Kidney glomerular epithelial cell (primary cell): ENCODE results near the gene MYO5C.

ENCODE experiments used
- DNase-seq: peaks from one replicate; lab custom pipeline; 2025; lab: John Stamatoyannopoulos, UW

The MYO5C gene

DNA sequence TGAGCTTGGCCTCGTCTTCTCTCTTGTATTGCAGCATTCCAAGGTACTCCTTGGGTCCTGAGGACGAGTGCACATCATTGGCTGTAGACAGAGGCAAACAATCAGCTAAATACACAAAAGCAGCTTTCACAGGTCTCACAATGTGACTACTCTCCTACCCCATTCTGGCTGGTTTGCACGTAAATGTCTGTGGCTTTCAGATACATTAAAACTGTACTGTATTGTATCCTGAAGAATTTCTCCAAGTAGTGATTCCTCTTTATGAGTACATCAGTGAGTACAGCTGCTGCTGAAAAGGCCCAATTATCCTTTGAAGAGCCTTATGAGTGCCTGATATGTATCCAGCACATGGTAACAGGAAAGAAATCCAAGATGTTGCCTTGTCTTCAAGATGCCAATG, 82.4 kb downstream of the MYO5C start:
- DNase-seq, result no peak

DNA sequence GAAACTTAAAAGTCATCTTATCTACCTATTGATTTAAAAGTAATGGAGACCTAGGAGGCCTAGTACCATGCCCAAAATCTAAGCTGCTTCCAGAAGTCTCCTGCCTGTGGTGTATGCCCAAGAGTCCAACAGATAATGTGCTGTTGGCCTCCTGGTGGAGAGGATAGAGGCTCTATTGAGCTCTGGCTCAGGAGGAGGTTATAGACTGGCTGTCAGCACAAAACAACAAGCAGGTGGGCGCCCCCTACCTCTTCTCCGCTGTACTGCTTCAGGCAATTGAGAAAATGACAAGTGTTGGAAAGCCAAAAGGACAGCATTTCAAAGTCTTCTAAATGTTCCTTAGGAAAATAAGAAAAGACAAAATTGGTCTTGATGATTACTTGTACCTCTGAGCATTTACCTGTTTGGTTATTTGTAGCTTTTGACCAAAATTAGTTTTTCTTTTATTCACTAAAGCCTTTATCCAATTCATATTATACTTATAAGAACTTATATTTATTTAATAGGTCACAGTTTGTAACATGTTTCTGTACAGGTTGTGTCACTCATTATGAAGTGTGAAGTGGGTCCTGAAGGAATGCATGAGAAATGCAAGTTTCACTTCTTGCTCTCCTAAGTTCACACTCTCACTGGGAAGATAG, 87.2 kb downstream of the MYO5C start:
- peak; percentile 48 for DNase-seq

GRCh38 chr15:52207191-52207590, 88.4 kb downstream of the MYO5C start:
- no peak for DNase-seq

DNA sequence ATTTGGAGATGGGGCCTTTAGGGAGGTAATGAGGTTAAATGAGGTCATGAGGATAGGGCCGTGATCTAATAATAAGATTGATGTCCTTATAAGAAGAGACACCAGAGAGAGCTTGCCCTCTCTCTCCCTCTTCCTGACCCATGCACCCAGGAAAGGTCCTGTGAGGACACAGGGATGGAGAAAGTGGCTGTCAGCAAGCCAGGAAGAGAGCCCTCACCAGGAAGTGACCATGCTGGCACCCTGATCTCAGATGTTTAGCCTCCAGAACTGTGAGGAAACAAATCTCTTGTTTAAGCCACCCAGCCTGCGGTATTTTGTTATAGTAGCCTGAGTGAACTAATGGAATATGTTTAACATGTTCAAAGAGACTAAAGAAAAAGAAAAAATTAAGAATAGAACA, 89.2 kb downstream of the MYO5C start:
- DNase-seq, result no peak

GRCh38 chr15:52204657-52205056, 90.9 kb downstream of the MYO5C start:
- no peak for DNase-seq

- no peak for DNase-seq
Measured at GRCh38 chr15:52200831-52201365, 94.7 kb downstream of the MYO5C start.

GRCh38 chr15:52199271-52199670, 96.3 kb downstream of the MYO5C start:
- DNase-seq, result no peak

DNA sequence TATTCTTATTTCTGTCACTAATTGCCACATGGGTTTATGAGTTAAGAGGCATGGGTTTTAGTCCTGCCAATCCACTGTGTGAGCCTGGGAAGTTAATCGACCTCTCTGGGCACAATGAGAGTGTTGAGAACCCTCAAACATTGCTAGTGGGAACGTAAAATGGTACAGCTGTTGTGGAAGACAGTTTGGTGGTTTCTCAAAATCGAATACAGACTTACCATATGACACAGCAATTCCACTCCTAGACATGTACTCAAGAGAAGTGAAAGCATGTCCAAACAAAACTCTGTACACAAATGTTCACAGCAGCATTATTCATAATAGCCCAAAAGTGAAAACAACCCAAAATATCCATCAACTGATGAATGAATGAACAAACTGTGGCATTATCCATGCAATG, 98.7 kb downstream of the MYO5C start:
- no peak for DNase-seq

- no peak for DNase-seq
Measured at GRCh38 chr15:52193791-52194190, 101.8 kb downstream of the MYO5C start.

DNA sequence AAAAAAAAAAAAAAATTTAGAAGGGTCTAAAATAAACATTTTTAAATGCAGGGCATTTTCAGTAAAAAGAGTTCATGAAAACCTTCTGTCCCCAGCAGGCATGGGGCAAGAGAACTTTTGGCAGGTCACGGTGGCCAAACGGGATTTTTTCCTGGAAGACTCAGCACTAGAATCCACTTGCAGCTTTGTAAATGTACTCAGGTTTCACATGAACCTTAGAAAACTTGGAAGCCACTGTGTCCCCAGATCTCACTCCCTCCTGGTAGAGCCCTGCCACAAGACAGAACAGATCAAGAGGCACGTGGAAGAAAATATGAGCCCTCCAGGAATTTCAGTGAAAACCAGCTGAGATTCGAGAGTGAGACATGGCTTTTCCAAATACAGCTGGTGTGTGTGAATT, 102.3 kb downstream of the MYO5C start:
- no peak for DNase-seq

DNA sequence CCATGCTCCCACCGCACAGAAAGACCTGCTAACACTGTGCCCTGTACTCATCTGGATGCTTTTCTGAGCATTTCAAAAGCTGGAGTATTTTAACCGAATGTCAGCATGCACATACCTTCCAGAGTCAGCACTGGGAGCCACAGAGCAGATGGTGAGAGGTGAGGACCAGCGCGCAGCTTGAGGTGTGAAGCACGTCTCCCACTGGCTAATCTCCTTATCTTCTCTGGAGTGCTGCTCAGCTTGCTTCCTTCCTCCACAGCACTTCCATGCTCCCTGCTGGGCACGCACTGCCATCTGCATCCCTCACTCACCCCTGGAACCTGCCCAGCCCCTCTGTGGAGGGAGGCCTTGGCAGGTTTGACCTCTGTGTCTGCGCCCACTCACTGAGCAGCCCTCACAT, 104.4 kb downstream of the MYO5C start, which contains the start of gene GNB5:
Gene GNB5 (minus strand): TSS at position 186 of the 400 bp plus-strand sequence. CDS start 6,716 bp downstream, outside the sequence.
- DNase-seq, result no peak

DNA sequence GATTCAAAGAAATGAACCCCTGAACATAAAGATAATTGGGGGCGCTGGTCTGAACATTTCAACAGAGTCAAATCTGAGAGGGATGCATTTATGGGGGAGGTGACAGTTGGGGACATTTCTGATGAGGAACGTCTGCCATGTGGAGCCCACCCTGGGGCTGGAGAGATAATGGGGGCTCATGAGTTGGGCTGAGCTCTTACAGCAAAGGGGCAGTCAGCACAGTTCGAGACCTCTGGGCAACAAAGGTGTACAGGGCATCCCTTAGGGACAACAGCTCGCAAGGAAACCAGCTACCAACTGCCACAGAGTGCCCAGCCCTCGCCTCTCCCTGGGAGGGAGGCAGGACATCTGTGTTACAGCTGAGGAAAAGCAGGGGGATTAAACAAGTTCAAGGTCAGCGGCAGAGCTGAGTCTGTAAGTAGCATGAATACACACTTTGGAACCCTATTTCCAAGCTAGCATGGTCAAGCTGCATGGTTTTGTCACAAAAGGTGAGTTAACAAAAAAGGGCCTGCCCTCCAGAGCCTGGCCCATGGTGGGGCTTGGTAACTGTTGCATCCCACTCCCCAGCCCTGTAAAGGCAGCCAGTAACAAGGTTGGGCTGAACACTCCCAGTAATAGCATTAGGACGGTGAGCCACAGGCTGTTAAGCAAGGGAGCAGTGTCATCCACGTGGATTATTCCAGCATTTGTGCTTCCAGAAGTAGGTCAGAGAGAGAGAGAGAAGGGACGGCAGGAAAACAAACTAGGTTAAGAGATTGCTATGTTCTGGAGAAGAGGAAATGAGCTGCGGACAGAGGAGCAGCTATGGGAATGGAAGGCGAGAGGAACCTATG, 108.7 kb downstream of the MYO5C start:
- DNase-seq, result no peak

DNA sequence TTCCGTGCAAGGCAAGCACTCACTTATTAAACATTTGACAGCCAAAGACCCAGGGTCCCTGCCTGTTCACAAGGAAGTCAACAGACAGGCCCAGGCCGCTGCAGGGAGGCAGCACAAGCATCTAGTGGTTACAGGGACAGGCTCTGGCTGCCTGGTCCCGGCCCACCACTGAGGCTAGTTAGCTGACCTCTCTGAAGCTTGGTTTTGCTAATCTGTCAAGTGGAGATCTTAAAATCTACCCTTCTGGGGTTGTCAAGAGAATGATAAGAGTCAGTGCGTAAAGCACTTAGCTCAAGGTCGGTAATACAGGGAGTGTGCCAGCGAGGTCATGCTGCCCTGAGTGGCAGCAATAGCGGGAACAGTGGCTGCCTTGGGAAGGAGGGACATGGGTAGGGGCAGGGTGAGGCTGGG, 110.4 kb downstream of the MYO5C start:
- no peak for DNase-seq

GRCh38 chr15:52184721-52185120, 110.9 kb downstream of the MYO5C start:
- no peak for DNase-seq

GRCh38 chr15:52183562-52184173, 111.9 kb downstream of the MYO5C start:
- DNase-seq, result peak; percentile 0

DNA sequence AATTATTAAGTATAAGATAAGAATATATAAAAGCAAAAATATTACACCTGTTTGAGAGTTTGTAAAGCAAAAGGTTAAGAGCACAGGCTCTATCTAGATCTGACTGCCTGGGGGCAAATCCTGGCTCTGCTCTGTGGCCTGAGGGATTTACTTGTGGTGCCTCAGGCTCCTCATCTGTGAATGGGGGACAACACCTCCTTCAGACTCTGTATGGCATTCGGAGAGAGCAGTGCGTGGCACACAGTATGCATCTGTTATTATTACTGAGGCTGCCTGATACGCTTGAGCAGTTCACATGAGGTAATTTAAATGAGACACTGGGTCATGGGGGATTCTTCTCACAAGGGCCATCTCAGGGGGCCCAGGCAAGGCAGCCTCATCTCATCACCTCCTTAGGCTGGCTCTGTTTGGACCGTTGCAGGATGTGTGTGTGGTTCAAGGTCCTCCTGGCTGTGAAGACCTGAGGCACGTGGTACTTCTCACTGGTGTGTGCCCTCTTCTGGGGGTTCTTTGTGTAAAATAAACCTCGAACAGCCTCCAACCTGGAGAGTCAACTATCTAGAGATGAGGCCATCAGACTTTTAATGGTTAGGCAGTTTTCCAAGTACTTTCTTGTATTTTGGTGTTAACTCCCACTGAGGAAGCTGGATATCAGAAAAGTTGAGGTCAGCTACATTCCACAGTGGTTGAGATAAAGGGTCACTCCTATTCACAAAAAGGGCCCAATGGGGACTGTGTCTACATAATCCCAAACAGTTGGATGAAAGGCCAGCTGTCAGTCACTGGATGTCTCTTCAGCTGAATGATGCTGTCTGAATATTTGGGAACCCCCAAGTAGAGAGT, 113.4 kb downstream of the MYO5C start:
- DNase-seq, result no peak

DNA sequence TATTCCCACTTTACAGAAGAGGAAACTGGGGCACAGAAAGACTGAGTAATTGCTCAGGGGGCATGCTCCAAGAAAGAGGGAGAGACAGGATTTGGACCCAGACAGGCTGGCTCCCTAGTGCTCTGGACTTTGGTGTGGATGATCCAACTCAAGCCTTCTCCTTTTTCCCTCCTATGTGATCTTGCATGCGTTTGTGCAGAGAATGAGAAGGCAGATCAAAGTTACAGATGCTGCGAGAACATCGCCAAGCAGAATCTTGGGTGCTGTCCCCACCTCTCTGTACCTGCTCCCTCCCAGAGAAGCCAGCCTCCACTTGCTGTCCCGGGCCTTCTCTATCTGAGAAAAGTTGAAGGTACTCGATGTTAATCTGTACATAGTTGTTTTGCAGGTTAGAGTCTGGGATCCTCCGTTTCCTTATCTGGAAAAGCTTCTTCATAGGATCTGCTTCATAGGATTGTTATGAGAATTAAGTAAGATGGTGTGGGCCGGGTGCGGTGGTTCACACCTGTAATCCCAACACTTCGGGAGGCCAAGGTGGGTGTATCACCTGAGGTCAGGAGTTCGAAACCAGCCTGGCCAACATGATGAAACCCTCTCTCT, 114.7 kb downstream of the MYO5C start:
- DNase-seq, result no peak

GRCh38 chr15:52180196-52180835, 115.3 kb downstream of the MYO5C start:
- peak; percentile 25 for DNase-seq

- DNase-seq, result peak; percentile 49
Measured at GRCh38 chr15:52179278-52180195, 116.1 kb downstream of the MYO5C start.

DNA sequence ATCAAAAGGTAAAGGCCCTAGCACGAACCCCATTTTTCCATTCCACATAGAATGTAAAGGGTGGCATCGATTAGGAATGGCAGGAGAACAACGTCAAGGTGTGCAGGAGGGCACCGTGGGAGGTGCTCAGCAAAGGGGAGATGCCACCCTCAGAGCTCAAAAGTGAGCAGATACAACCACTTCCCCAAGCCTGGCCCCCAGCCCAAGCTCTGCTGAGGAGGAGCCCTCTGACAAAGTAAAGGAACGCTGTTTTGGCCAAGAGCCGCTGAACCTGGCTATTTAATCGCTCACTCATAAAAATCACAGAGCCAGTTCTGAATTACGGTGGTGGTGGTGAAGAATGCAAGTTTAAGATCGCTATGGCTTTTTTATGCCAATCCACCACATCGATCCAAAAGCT, 116.8 kb downstream of the MYO5C start:
- DNase-seq, result no peak
